Measurements from ENCODE around the gene GRM7.

GRM7 gene

DNA sequence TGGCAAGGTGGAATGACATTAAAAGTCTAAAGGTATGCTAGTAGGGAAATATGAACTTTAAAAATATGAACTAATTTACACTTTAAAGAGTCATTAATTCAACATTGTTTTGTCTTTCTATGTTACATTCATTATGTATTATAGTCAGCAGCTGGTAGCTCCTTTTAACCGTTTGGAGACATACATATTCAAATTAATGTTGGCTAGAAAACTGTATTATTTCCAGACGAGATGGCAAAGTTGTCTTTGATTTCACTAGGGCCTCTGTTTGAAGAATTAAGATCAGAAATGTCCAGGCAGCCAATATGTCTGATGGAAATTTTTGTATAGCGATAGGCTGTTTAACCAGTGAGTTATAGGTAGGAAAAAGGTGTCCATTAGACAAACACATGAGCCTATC is 817.6 kb downstream of the GRM7 start:
- DNase-seq = no peak

GRCh38 chr3:7682822-7683229 is 821.9 kb downstream of the GRM7 start:
- DNase-seq = no peak

GRCh38 chr3:7683426-7683825 is 822.5 kb downstream of the GRM7 start:
- no peak for DNase-seq

GRCh38 chr3:7684182-7684715 is 823.3 kb downstream of the GRM7 start:
- no peak for DNase-seq

DNA sequence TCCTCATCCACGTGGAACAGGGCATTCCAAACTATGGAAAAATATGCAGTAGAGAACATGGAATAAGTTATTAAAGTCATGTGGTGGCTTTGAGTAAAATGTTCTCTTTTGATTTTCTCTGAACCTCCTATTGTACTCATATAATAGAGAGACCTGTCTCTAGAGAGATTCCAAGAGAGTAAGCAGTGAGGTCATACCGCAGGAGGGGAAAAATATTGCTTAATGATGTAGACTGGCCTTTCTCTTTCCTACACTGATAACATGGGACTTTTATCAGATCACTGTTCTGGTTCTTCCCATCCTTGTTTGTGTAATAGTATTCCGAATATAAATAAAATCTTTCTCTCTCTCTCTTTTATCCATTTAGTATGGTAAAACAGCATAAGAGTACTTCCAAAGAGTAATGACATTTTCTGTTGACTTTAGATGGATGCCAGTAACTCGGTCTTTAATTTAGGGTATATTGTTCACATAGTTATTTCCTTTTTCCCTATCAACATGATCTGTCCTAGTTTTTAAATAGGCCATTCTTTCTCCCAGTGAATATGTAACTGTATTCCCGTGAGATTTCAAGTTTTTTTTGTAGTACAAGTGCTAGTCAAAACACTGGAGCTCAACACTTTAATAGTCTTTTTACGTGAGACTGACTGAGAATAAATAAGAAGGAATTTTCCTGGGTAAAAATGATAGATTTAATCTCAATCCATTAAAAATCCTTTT is 826.7 kb downstream of the GRM7 start:
- DNase-seq = no peak

DNA sequence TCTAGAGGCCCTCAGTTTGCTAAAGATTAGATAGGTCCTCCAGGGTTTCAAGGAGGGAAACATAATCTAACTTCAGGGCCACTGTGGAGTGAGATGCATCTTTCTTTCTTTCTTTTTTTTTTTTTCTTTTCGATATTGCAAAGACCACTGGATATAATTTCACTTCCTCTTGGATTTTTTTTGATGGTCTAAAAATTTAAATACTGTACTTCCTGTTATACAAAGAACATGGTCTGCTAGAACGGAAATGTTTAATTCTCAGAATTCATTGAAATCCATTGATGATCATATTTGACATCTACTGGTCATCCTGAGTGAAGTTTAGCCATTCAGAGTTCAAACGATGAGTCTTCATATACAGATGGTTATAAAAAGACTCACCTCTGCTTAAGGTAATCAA is 832.0 kb downstream of the GRM7 start:
- DNase-seq = no peak

- DNase-seq = no peak
These were observed 833.1 kb downstream of the GRM7 start for GRCh38 chr3:7693976-7694375.

GRCh38 chr3:7695049-7695448 is 834.1 kb downstream of the GRM7 start:
- no peak for DNase-seq

DNA sequence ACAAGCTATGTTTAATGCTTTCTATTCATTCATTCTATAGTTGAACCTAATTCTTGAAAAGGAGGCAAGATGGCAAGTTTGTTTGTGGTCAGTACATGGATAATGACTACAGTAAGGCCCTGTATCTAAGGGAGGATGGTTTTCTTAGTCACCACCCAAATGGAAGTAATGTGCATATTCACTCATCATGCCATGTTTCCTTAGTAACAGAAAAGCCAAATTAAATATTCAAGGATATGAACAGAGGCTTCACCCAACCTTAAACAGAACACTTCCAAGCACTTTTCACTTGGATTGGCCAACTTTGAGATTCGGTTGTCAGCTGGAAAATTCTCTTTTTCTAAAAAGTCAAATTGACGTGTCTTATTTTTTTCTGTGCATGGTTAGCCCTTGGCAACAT is 835.4 kb downstream of the GRM7 start:
- DNase-seq = no peak

GRCh38 chr3:7697548-7697947 is 836.6 kb downstream of the GRM7 start:
- no peak for DNase-seq

DNA sequence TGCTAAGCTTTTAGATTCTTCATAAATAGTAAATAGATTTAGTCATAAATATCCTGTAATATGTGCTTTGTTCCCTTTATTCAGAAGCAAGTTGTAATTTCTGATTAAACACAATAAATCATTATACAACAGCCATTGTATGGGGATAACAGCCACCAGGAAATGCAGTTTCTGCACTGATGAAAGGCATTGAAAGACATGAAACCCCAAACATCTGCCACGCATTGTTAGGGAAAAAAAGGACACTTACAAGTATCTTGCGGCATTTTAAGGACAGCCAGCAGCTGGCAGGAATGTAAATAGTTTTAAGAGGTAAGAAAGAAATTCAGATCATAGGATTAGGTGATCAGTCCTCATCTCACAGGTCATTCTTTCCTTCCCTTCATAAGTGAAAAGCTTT is 839.6 kb downstream of the GRM7 start:
- DNase-seq = no peak

GRCh38 chr3:7700977-7701376 is 840.1 kb downstream of the GRM7 start:
- no peak for DNase-seq

DNA sequence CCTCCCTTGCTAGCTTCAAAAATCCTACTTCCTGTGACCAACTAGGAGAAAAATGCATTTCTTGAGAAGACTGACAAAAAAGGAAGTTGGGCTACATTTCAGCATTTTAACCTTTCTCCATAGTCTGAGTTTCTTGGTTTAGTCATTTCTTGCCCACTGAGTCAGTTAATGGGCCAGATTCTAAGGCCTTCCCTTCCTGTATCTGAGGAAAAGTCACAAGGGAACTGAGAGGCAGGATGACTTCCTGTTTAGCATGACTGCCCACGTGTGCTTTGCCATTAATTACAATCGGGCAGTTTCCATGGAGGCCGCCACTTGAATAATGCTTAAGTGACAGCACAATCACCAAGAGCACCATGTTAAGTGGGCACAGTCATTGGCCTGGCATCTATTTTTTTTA is 846.3 kb downstream of the GRM7 start:
- DNase-seq = no peak

- no peak for DNase-seq
These were observed 848.6 kb downstream of the GRM7 start for GRCh38 chr3:7709376-7710082.

GRCh38 chr3:7710284-7710683 is 849.4 kb downstream of the GRM7 start:
- DNase-seq = no peak

DNA sequence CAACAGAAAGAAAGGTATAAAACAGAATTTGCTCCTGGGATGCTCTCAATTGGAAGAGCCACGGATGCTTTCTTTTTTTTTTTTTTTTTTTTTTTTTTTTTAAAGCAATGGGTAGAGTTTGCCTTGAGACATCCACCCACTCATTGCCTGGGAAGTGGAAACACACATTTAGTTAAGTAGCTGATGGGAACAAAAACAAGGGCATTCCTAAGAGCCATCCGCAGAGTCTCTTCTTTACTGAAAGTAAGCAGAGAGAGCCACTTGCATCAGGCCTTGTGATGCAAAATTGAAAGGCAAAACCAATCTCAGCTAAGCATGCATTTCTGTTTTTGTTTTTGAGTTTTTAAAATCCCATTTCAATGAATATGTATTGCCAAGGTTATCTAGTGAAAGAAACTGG is 852.8 kb downstream of the GRM7 start:
- no peak for DNase-seq

DNA sequence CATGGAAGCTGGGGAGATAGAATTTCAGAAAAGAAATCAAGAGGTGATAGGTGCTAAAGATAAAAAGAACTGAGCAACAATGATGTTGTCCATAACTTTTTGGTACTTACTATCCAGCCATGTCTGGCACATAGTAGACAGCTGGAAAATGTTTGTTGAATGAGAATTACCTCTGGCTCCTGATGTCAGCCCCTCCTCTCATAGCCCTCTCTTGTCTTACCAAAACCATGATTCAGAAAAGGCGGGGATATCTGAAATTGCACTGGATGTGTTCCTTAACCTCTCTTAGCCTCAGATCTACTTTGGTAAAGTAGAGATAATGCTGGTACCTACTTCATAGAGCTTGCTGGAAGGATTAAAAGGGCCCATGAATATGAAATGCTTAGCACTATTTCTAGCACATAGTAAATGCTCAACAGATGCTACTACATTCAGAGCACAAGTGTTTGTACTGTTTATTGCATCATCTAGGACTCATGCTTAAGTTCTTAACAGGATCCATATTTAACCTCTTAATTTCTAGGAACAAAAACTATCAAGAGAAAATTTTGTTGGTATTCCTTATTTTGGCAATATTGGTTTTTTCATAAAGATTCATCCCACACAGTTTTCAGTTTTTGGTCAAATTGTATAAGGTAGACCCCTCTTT is 859.9 kb downstream of the GRM7 start:
- DNase-seq = no peak

- no peak for DNase-seq
These were observed 861.0 kb downstream of the GRM7 start for GRCh38 chr3:7721869-7722268.

DNA sequence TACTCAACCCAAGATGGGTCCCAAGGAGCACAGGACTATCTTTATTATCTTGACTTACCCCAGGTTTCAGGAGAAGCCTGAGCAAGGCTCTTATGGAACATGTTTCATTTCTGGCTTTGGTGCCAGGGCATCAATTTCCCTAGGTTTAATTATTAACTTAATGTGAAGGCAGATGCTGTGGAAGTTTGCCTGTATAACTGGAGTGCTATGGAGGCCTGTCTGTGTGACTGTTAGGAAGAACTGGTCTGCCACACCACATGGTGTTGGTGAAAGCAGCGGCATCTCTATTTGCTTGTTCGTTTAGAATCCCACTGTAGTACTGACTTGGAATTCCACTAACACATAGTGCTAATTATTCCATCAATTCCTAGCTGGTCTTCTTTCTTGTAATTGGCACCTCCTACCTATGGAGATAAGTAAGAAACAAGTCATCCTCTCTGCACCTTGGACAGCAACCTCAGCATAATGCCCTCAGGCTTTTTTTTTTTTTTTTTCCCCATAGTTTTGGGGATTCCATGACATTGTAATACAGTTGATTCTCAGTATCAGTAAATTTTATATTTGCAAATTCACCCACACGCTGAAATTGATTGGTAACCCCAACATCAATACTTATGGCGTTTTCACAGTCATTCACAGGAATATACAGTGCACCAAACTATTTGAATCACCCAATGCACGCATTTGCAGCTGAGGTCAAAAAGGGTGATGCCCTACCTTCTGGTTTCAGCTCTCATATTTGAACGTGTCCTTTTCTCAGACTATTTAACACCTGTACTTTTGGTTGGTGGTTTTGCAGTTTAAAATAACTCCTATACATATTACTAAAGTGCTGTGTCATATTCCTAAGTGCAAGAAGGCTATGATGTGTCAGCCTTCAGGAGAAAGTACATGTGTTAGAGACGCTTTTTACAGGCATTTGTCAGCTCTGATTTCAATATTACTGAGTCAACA is 867.9 kb downstream of the GRM7 start:
- no peak for DNase-seq

- DNase-seq = no peak
These were observed 873.0 kb downstream of the GRM7 start for GRCh38 chr3:7733933-7734332.

- DNase-seq = no peak
These were observed 873.5 kb downstream of the GRM7 start for GRCh38 chr3:7734456-7734855.

GRCh38 chr3:7737263-7737662 is 876.3 kb downstream of the GRM7 start:
- no peak for DNase-seq

- DNase-seq = no peak
These were observed 878.8 kb downstream of the GRM7 start for GRCh38 chr3:7739754-7740153.

Measured in central memory CD4-positive, alpha-beta T cell (primary cell).